SK-N-SH (cell line): ENCODE measurements around the gene SPDYE3. TPM values are rescaled to one million over a fixed set of nuclear protein-coding genes. Genes with fewer than 3 reads are reported as not detected.

ENCODE experiments used
- CTCF ChIA-PET: fragments of 300-600, 350-600 bp; formaldehyde crosslinking; extraction: SDS; loops from one replicate; lab custom pipeline; 2021; lab: Yijun Ruan, JAX
- POLR2A ChIA-PET: fragments of 350-600 bp; sonication (Branson Sonifier 250); formaldehyde crosslinking; extraction: SDS; loops from one replicate; lab custom pipeline; 2020; ENCODE audit warnings: antibody characterized with exemption, inconsistent platforms; lab: Yijun Ruan, JAX
- DNase-seq: peaks from one replicate; pipeline ENCODE4 v3.0.0; 2012
- H2AFZ ChIP-seq: fragments of 200-600 bp; sonication (generic); 2 replicates; pipeline ENCODE4 v1.8.1; 2016; ENCODE audit warnings: antibody characterized with exemption, mild to moderate bottlenecking, low read depth
- H3F3A ChIP-seq: fragments of 200-600 bp; sonication (generic); replicated peaks from 2 replicates; pipeline ENCODE3; 2016; ENCODE audit warnings: antibody characterized with exemption, mild to moderate bottlenecking; ENCODE audit not compliant: insufficient read depth
- H3K27ac ChIP-seq, 2 experiments: fragments of 200-500 bp in 1 of 2; fragments of 200-600 bp in 1 of 2; sonication (Bioruptor generic) in 1 of 2; sonication (generic), shearing (Covaris generic) in 1 of 2; 2 replicates each; pipeline versions ENCODE4 v1.5.1 to v1.6.1; 2014 to 2016; ENCODE audit warnings: low read depth in 2 of 2, inconsistent platforms in 1 of 2, low read length in 1 of 2, mild to moderate bottlenecking in 1 of 2, mixed read lengths in 1 of 2
- H3K27me3 ChIP-seq: fragments of 200-600 bp; sonication (generic), shearing (Covaris generic); 2 replicates; pipeline ENCODE4 v1.6.1; 2016; ENCODE audit warnings: mixed run types; ENCODE audit not compliant: insufficient read depth
- H3K36me3 ChIP-seq, 2 experiments: fragments of 200-500 bp in 1 of 2; fragments of 200-600 bp in 1 of 2; sonication (Bioruptor generic) in 1 of 2; sonication (generic) in 1 of 2; replicated peaks in 1 of 2; 2 replicates each; pipeline versions ENCODE3 to v1.5.1; 2014 to 2016; ENCODE audit warnings: low read length in 1 of 2, mild to moderate bottlenecking in 1 of 2; ENCODE audit not compliant: insufficient read depth in 2 of 2, control insufficient read depth in 1 of 2
- H3K4me1 ChIP-seq, 2 experiments: fragments of 200-500 bp in 1 of 2; fragments of 200-600 bp in 1 of 2; sonication (Bioruptor generic) in 1 of 2; sonication (generic), shearing (Covaris generic) in 1 of 2; 2 replicates each; pipeline versions ENCODE4 v1.5.1 to v1.6.1; 2014 to 2016; ENCODE audit warnings: low read depth in 1 of 2, low read length in 1 of 2, mixed run types in 1 of 2; ENCODE audit not compliant: insufficient read depth in 2 of 2, control insufficient read depth in 1 of 2
- H3K4me2 ChIP-seq: fragments of 200-600 bp; sonication (generic), shearing (Covaris generic); 2 replicates; pipeline ENCODE4 v1.6.1; 2017; ENCODE audit warnings: mixed run types
- H3K4me3 ChIP-seq, 2 experiments: fragments of 200-500 bp in 1 of 2; fragments of 200-600 bp in 1 of 2; sonication (Bioruptor generic) in 1 of 2; sonication (generic), shearing (Covaris generic) in 1 of 2; 2 replicates each; pipeline versions ENCODE4 v1.5.1 to v1.8.1; 2014 to 2016; ENCODE audit warnings: low read depth in 2 of 2, inconsistent platforms in 1 of 2, low read length in 1 of 2, mild to moderate bottlenecking in 1 of 2, mixed read lengths in 1 of 2, moderate library complexity in 1 of 2
- H3K79me2 ChIP-seq: fragments of 200-600 bp; sonication (generic); 2 replicates; pipeline ENCODE4 v1.8.1; 2017; ENCODE audit warnings: mild to moderate bottlenecking; ENCODE audit not compliant: insufficient read depth
- H3K9ac ChIP-seq: fragments of 200-600 bp; sonication (generic); 2 replicates; pipeline ENCODE4 v1.6.1; 2017; ENCODE audit warnings: mixed run types
- H3K9me2 ChIP-seq: fragments of 200-600 bp; sonication (generic); 2 replicates; pipeline ENCODE4 v1.6.1; 2017; ENCODE audit warnings: mixed run types
- H3K9me3 ChIP-seq: fragments of 200-600 bp; sonication (generic); 2 replicates; pipeline ENCODE4 v1.6.1; 2017; ENCODE audit warnings: mixed run types, mild to moderate bottlenecking, moderate library complexity
- H4K20me1 ChIP-seq: fragments of 200-600 bp; sonication (generic); 2 replicates; pipeline ENCODE4 v1.6.1; 2017; ENCODE audit warnings: mild to moderate bottlenecking, mixed run types; ENCODE audit not compliant: insufficient read depth
- EZH2phosphoT487 ChIP-seq: fragments of 200-600 bp; sonication (generic); IDR thresholded peaks from 2 replicates; pipeline ENCODE4 v1.6.1; 2017; ENCODE audit warnings: low read depth, mixed run types, mild to moderate bottlenecking, antibody characterized with exemption, moderate library complexity, borderline replicate concordance
- FOSL2 ChIP-seq: IDR thresholded peaks from 2 replicates; pipeline ENCODE4 v1.4.0; 2012; ENCODE audit warnings: low read depth, mild to moderate bottlenecking, moderate library complexity, borderline replicate concordance
- GABPA ChIP-seq: IDR thresholded peaks from 2 replicates; pipeline ENCODE4 v1.4.0; 2012; ENCODE audit warnings: low read depth, mild to moderate bottlenecking
- JUND ChIP-seq: IDR thresholded peaks from 2 replicates; pipeline ENCODE4 v1.4.0; 2012
- MXI1 ChIP-seq: IDR thresholded peaks from 2 replicates; pipeline ENCODE4 v1.6.1; 2012; ENCODE audit warnings: mild to moderate bottlenecking, low read depth, low read length, improper control_type of control experiment
- PBX3 ChIP-seq: IDR thresholded peaks from 2 replicates; pipeline ENCODE4; 2012
- POLR2AphosphoS5 ChIP-seq: IDR thresholded peaks from 2 replicates; pipeline ENCODE4 v1.6.1; 2012; ENCODE audit warnings: low read depth, low read length
- RAD21 ChIP-seq: IDR thresholded peaks from 2 replicates; pipeline ENCODE4 v1.6.1; 2012; ENCODE audit warnings: mild to moderate bottlenecking, low read length
- RCOR1 ChIP-seq: fragments of 150-350 bp; IDR thresholded peaks from 2 replicates; pipeline ENCODE4 v1.6.1; 2017; ENCODE audit warnings: antibody characterized with exemption, low read length
- REST ChIP-seq: IDR thresholded peaks from 2 replicates; pipeline ENCODE4 v1.6.1; 2012; ENCODE audit warnings: mild to moderate bottlenecking, low read depth, low read length, moderate library complexity
- RFX5 ChIP-seq: IDR thresholded peaks from 2 replicates; pipeline ENCODE4 v1.6.1; 2012; ENCODE audit warnings: mild to moderate bottlenecking, improper control_type of control experiment, low read length
- TAF1 ChIP-seq: IDR thresholded peaks from 2 replicates; pipeline ENCODE4 v1.6.1; 2012; ENCODE audit warnings: low read depth, mild to moderate bottlenecking, low read length, moderate library complexity, borderline replicate concordance
- TEAD4 ChIP-seq: IDR thresholded peaks from 2 replicates; pipeline ENCODE4 v1.4.0; 2012; ENCODE audit warnings: mild to moderate bottlenecking, borderline replicate concordance; ENCODE audit not compliant: insufficient read depth
- USF2 ChIP-seq: fragments of 150-350 bp; IDR thresholded peaks from 2 replicates; pipeline ENCODE4 v1.6.1; 2017; ENCODE audit warnings: antibody characterized with exemption, low read length, low read depth, borderline replicate concordance
- WGBS: methylation state at CpG from one replicate; pipeline ENCODE4 v1.1.6; 2017; ENCODE audit warnings: low lambda C conversion rate; 5-methylcytosine and 5-hydroxymethylcytosine counted together
- polyA plus RNA-seq, 3 experiments: library from polyadenylated mRNA; depleted of rRNA; stranded (reverse); fragments of >200 nt; gene quantifications; 2 replicates each; pipeline ENCODE4 v1.2.3, GENCODE V29; 2012

Gene SPDYE3
- polyA plus RNA-seq, 1 of the 3 experiments (the other 2 are of a cell fraction), result not detected

GRCh38 chr7:100369105-100369504 lies 61.6 kb downstream of the SPDYE3 start:
- no peak for DNase-seq
- WGBS, result 85% methylated on average over 6 of the region's 6 CpGs
- H3K4me3 ChIP-seq, result no peak overlapping the region
- no peaks in the 10 kb centered on the region for H3K27me3 ChIP-seq
- H3K36me3 ChIP-seq, result peaks cover 0 to 8% of the 10 kb centered on the region in 2 experiments
- TF ChIP-seq PBX3 (peak; percentile 29), POLR2AphosphoS5 (no peak)
- TF ChIP-seq, all 33 proteins: peak for 1
- Histone ChIP-seq H3K9ac (no peak overlapping the region), H3F3A (peaks cover 9% of the 10 kb centered on the region), H4K20me1 (no peaks in the 10 kb centered on the region), H3K9me2 (no peaks in the 10 kb centered on the region), H3K79me2 (no peaks in the 10 kb centered on the region), H2AFZ (no peak overlapping the region), H3K4me2 (no peak overlapping the region), H3K9me3 (no peaks in the 10 kb centered on the region), H3K27ac (no peak overlapping the region), H3K4me1 (peaks cover 5 to 7% of the 10 kb centered on the region in 2 experiments; a peak in 1 of 4 replicates)
- ChIA-PET CTCF (interaction anchor here (1.2 to 4.8 kb wide), 2 partner anchors 25 to 38 kb away, joined by 3 to 24 read pairs; no protein-coding TSS in a partner anchor), POLR2A (interaction anchor here (1.0 to 1.3 kb wide), 2 partner anchors 9 to 25 kb away, joined by 3 to 5 read pairs; no protein-coding TSS in a partner anchor)

- Histone ChIP-seq H3K79me2 (no peaks in the 10 kb centered on the region), H3K4me3 (no peak overlapping the region), H3K9me3 (no peaks in the 10 kb centered on the region), H3K4me1 (peaks cover 5 to 7% of the 10 kb centered on the region in 2 experiments; a peak in 1 of 4 replicates), H2AFZ (no peak overlapping the region), H4K20me1 (no peaks in the 10 kb centered on the region), H3K27me3 (no peaks in the 10 kb centered on the region), H3F3A (peaks cover 3% of the 10 kb centered on the region), H3K36me3 (peaks cover 0 to 6% of the 10 kb centered on the region in 2 experiments), H3K27ac (no peak overlapping the region), H3K9ac (no peak overlapping the region), H3K4me2 (no peak overlapping the region), H3K9me2 (no peaks in the 10 kb centered on the region)
- no peak for TF ChIP-seq USF2
- no peak for TF ChIP-seq MXI1
- TF ChIP-seq GABPA, result no peak
- TF ChIP-seq RFX5, result no peak
- no peak for TF ChIP-seq EZH2phosphoT487
- no peak for TF ChIP-seq RAD21
- TF ChIP-seq JUND, result no peak
- TF ChIP-seq REST, result no peak
- no peak for TF ChIP-seq TAF1
- TF ChIP-seq TEAD4, result no peak
- no peak for TF ChIP-seq FOSL2
- TF ChIP-seq RCOR1, result no peak
- no peak for TF ChIP-seq PBX3
- no peak for DNase-seq
- CTCF ChIA-PET, result interaction anchor here (4.8 kb wide), 1 partner anchor 37 kb away, joined by 24 read pairs; no protein-coding TSS in a partner anchor
- POLR2A ChIA-PET, result interaction anchor here (1.3 kb wide), 1 partner anchor 11 kb away, joined by 5 read pairs; no protein-coding TSS in a partner anchor
- WGBS, result 72% methylated on average over 4 of the region's 4 CpGs
These were observed 62.8 kb downstream of the SPDYE3 start for GRCh38 chr7:100370303-100370702.
